Heart left ventricle (tissue), 13 donors: ENCODE data around the gene TBC1D7.

Experiments used
- POLR2A ChIP-seq, 2 donors: fragments of 450-650 bp; IDR thresholded peaks; one replicate each; pipeline ENCODE4 v1.6.1; 2017; ENCODE audit warnings: antibody characterized with exemption in 2 of 2, mild to moderate bottlenecking in 2 of 2, moderate library complexity in 2 of 2
- TF ChIP-seq, protein P1 (sequence below), 12 donors: fragments of 200-600 bp; sonication (generic) in 4 of 12; IDR thresholded peaks; one replicate each; pipeline versions ENCODE4 v1.5.0 to v1.8.0; 2018 to 2022; ENCODE audit warnings: antibody characterized with exemption in 12 of 12, mild to moderate bottlenecking in 5 of 12
- donor health status: ischemic (EF 13 %, LVEDD 7.1; RV severe dilation, severe dysfunction).
- donor health status: DM: no; HTN: yes; CAD: no.
- donor health status: DM: no; HTN: no; CAD: no.
- donor health status: ischemic (EF 25% LVEDD 6.9; RV normal size, moderate dysfunction).
- donor health status: ischemic (EF 25% LVEDD 5.7; RV mildly dilated, moderate dysfunction).
- donor health status: ischemic (EF 35%, LVEDD 5.7; RV mildly dilated, moderate dysfunction).
- donor health status: nonischemic (EF 11% LVEDD 7.7; RV severe dilation, severe dysfunction).
- donor health status: DM: yes; HTN: yes; CAD: no.
- donor health status: PGD.
- donor health status: ischemic (EF 29% LVEDD 5.4; RV normal size, mild dysfunction).
- donor health status: nonischemic (EF 23%, LVEDD 6.1; RV moderate dilation, normal function).

DNA sequence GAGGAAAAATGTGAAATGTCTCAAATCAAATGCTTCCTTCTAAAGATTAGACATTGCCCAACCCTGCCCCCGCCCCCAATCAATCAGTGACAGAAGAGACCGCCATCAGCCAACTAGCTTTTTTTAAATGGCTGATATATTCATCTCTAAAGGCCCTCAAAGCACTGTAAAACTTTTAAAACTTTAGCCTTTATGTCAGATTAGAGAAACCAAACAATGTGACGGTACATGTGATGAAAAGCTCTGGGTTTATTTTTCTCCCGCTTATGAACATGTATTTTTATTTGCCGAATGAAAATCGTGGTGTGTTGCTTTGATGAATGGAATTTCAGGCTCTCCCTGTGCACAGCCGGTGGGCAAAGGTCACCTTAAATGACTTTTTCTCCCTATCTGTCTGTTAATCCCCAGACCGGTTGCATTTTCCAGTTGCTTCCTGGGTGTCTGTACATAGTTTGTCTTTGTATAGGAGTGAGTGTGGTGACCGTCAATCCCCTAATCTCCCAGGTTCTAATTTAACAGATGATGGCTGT is 38.5 kb downstream of the TBC1D7 start:
- TF ChIP-seq POLR2A (IDR thresholded peaks at IDR 0.05): no peak
- TF ChIP-seq, protein P1, sequence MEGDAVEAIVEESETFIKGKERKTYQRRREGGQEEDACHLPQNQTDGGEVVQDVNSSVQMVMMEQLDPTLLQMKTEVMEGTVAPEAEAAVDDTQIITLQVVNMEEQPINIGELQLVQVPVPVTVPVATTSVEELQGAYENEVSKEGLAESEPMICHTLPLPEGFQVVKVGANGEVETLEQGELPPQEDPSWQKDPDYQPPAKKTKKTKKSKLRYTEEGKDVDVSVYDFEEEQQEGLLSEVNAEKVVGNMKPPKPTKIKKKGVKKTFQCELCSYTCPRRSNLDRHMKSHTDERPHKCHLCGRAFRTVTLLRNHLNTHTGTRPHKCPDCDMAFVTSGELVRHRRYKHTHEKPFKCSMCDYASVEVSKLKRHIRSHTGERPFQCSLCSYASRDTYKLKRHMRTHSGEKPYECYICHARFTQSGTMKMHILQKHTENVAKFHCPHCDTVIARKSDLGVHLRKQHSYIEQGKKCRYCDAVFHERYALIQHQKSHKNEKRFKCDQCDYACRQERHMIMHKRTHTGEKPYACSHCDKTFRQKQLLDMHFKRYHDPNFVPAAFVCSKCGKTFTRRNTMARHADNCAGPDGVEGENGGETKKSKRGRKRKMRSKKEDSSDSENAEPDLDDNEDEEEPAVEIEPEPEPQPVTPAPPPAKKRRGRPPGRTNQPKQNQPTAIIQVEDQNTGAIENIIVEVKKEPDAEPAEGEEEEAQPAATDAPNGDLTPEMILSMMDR (IDR thresholded peaks at IDR 0.05): no peak
